AG04450 (cell line): ENCODE measurements around the gene MFSD2A. TPM values are rescaled to one million over a fixed set of nuclear protein-coding genes. Genes with fewer than 3 reads are reported as not detected.

Source experiments
- CTCF ChIA-PET: fragments of 300-600, 350-600 bp; formaldehyde crosslinking; extraction: SDS; loops from one replicate; lab custom pipeline; 2022; ENCODE audit warnings: antibody characterized with exemption, inconsistent platforms; lab: Charles Lee
- POLR2A ChIA-PET: fragments of 350-600 bp; formaldehyde crosslinking; extraction: SDS; loops from one replicate; lab custom pipeline; 2021; ENCODE audit warnings: antibody characterized with exemption, inconsistent platforms; lab: Yijun Ruan, JAX
- DNase-seq: peaks from one replicate; pipeline ENCODE4 v3.0.0-alpha.2; 2011; ENCODE audit warnings: low read depth, low spot score
- H3K27ac ChIP-seq: one replicate; pipeline ENCODE4 v1.5.1; 2012; ENCODE audit warnings: low read depth, low read length, control low read depth
- H3K27me3 ChIP-seq: one replicate; pipeline ENCODE4 v1.6.0; 2012; ENCODE audit warnings: low read length; ENCODE audit not compliant: control insufficient read depth, insufficient read depth
- H3K4me3 ChIP-seq: 2 replicates; pipeline ENCODE4 v1.5.1; 2011; ENCODE audit warnings: mild to moderate bottlenecking, low read depth, low read length, control low read depth
- H3K9me3 ChIP-seq: 2 replicates; pipeline ENCODE4 v1.5.1; 2012; ENCODE audit warnings: low read length; ENCODE audit not compliant: control insufficient read depth, insufficient read depth
- CTCF ChIP-seq: IDR thresholded peaks from 2 replicates; pipeline ENCODE4 v1.5.1; 2011; ENCODE audit warnings: low read depth, low read length, control low read depth, inconsistent platforms
- polyA plus RNA-seq: library from polyadenylated mRNA; depleted of rRNA; stranded (reverse); fragments of >200 nt; gene quantifications from 2 replicates; pipeline ENCODE4 v1.2.3, GENCODE V29; 2011

Gene MFSD2A
- polyA plus RNA-seq, 1 experiment: 1.6 TPM

- Histone ChIP-seq H3K27ac (no peak overlapping the region), H3K4me3 (no peak overlapping the region), H3K9me3 (no peaks in the 10 kb centered on the region), H3K27me3 (no peaks in the 10 kb centered on the region)
- CTCF ChIA-PET: interaction anchor here (1.5 to 2.2 kb wide), 2 partner anchors 9 to 67 kb away, joined by 3 to 7 read pairs; no protein-coding TSS in a partner anchor
- no peak for DNase-seq
- POLR2A ChIA-PET: no interaction called here
- TF ChIP-seq CTCF: no peak
These were observed 10.1 kb downstream of the MFSD2A start for GRCh38 chr1:39965044-39965443.

- POLR2A ChIA-PET: no interaction called here
- Histone ChIP-seq H3K27ac (no peak overlapping the region), H3K4me3 (no peak overlapping the region), H3K9me3 (no peaks in the 10 kb centered on the region), H3K27me3 (no peaks in the 10 kb centered on the region)
- CTCF ChIA-PET: interaction anchor here (1.0 to 6.7 kb wide), 2 partner anchors 50 to 151 kb away, joined by 3 to 102 read pairs; no protein-coding TSS in a partner anchor
- no peak for TF ChIP-seq CTCF
- DNase-seq: no peak
These were observed 14.1 kb downstream of the MFSD2A start for GRCh38 chr1:39969048-39969447.

GRCh38 chr1:39969531-39970270 lies 14.8 kb downstream of the MFSD2A start:
- POLR2A ChIA-PET: no interaction called here
- CTCF ChIA-PET: interaction anchor here (1.0 to 6.7 kb wide), 2 partner anchors 51 to 151 kb away, joined by 3 to 102 read pairs; no protein-coding TSS in a partner anchor
- DNase-seq: no peak
- Histone ChIP-seq H3K27me3 (no peaks in the 10 kb centered on the region), H3K27ac (no peak overlapping the region), H3K4me3 (no peak overlapping the region), H3K9me3 (no peaks in the 10 kb centered on the region)
- TF ChIP-seq CTCF: no peak

GRCh38 chr1:39970274-39970673 lies 15.3 kb downstream of the MFSD2A start:
- Histone ChIP-seq H3K27me3 (no peaks in the 10 kb centered on the region), H3K9me3 (no peaks in the 10 kb centered on the region), H3K27ac (no peak overlapping the region), H3K4me3 (no peak overlapping the region)
- no peak for DNase-seq
- CTCF ChIA-PET: interaction anchor here (1.0 to 6.7 kb wide), 3 partner anchors 52 to 154 kb away, joined by 3 to 102 read pairs (median 55); no protein-coding TSS in a partner anchor
- TF ChIP-seq CTCF: no peak
- POLR2A ChIA-PET: no interaction called here

GRCh38 chr1:39971138-39971537 lies 16.2 kb downstream of the MFSD2A start:
- H3K27me3 ChIP-seq: no peaks in the 10 kb centered on the region
- no peak for TF ChIP-seq CTCF
- ChIA-PET CTCF (interaction anchor here (1.0 to 6.7 kb wide), 6 partner anchors 37 to 155 kb away, joined by 3 to 102 read pairs (median 4); no protein-coding TSS in a partner anchor), POLR2A (no interaction called here)
- no peaks in the 10 kb centered on the region for H3K9me3 ChIP-seq
- H3K4me3 ChIP-seq: no peak overlapping the region
- no peak for DNase-seq
- H3K27ac ChIP-seq: no peak overlapping the region
